Spleen (tissue), 7 donors: ENCODE results near the gene G6PC2.

Experiments used
- CTCF ChIP-seq, 11 experiments: fragments of 200-600 bp in 7 of 11; fragments of 450-650 bp in 4 of 11; sonication (generic) in 4 of 11; IDR thresholded peaks in 8 of 11; conservative IDR thresholded peaks in 3 of 11; 1 replicate in 7 of 11; 2 replicates in 4 of 11; pipeline versions ENCODE4 v1.4.0 to v1.8.0; 2016 to 2021; ENCODE audit warnings: antibody characterized with exemption in 11 of 11, inconsistent platforms in 4 of 11, mild to moderate bottlenecking in 1 of 11
- POLR2A ChIP-seq, 3 donors: fragments of 450-650 bp; IDR thresholded peaks; one replicate each; pipeline ENCODE4 v1.5.1; 2017; ENCODE audit warnings: antibody characterized with exemption in 3 of 3, mild to moderate bottlenecking in 1 of 3
- POLR2AphosphoS5 ChIP-seq, 3 donors: sonication (generic); formaldehyde crosslinking; IDR thresholded peaks; one replicate each; pipeline ENCODE4 v1.5.1; 2017; ENCODE audit warnings: antibody characterized with exemption in 3 of 3
- donor health status: DM: no; HTN: no; CAD: no; lungs with moderate emphysema.
- donor health status: DM: no; HTN: no; CAD: no.
- donor health status: DM: no; HTN: no; CAD: no.

DNA sequence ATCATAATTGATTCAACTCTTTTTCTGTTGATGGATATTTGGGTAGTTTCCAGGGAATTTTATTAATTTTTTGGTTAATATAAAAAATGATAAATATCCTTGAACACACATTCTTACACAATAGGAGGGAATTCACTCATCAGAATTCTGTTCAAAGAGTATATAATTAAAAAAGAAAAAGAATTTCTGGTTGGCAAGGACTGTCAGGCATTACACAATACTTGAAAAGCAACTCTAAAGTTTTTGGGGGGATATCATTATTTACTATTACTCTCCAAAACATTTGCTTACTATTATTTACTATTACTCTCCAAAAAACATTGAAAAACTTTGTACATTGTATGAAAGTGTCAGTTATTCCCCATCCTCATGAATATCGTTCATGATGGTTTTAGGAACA lies 38.0 kb downstream of the G6PC2 start:
- TF ChIP-seq CTCF (IDR thresholded peaks at IDR 0.05 in 8 of 11, conservative IDR thresholded peaks at IDR 0.05 in 3 of 11) (no peak), POLR2AphosphoS5 (IDR thresholded peaks at IDR 0.05) (no peak), POLR2A (IDR thresholded peaks at IDR 0.05) (no peak)
